Gastroesophageal sphincter (tissue), 4 donors: ENCODE data around the gene PRKAR2B. TPM values are rescaled to one million over a fixed set of nuclear protein-coding genes. Genes with fewer than 3 reads are reported as not detected.

Experiments
- ATAC-seq: fragments of 150-250 bp; one replicate; pipeline ENCODE4 v1.9.1; 2016; ENCODE audit warnings: mild to moderate bottlenecking, moderate library complexity
- H3K27ac ChIP-seq, 4 donors: fragments of 200-600 bp; sonication (generic) in 3 of 4; 1 replicate in 3 of 4; 2 replicates in 1 of 4; pipeline ENCODE4 v1.5.1; 2016 to 2019
- H3K27me3 ChIP-seq: fragments of 200-600 bp; sonication (generic); one replicate; pipeline ENCODE4 v1.5.1; 2019
- H3K36me3 ChIP-seq, 2 donors: fragments of 200-600 bp; sonication (generic); one replicate each; pipeline ENCODE4 v1.5.1; 2019; ENCODE audit warnings: control low read depth in 1 of 2
- H3K4me1 ChIP-seq, 3 donors: fragments of 200-600 bp; sonication (generic); 1 replicate in 2 of 3; 2 replicates in 1 of 3; pipeline ENCODE4 v1.5.1; 2016 to 2019; ENCODE audit warnings: control low read depth in 2 of 3
- H3K4me3 ChIP-seq, 2 donors: fragments of 200-600 bp; sonication (generic); one replicate each; pipeline ENCODE4 v1.5.1; 2019; ENCODE audit warnings: mild to moderate bottlenecking in 1 of 2, moderate library complexity in 1 of 2
- H3K9me3 ChIP-seq, 3 donors: fragments of 200-600 bp; sonication (generic); one replicate each; pipeline ENCODE4 v1.5.1; 2017 to 2019; ENCODE audit warnings: control low read depth in 2 of 3
- EP300 ChIP-seq: sonication (generic); formaldehyde crosslinking; IDR thresholded peaks from one replicate; pipeline ENCODE4 v1.6.1; 2017; ENCODE audit warnings: antibody characterized with exemption, mild to moderate bottlenecking
- POLR2A ChIP-seq, 2 donors: fragments of 450-650 bp; IDR thresholded peaks; one replicate each; pipeline ENCODE4 v1.6.1; 2017; ENCODE audit warnings: antibody characterized with exemption in 2 of 2, mild to moderate bottlenecking in 2 of 2, moderate library complexity in 1 of 2
- POLR2AphosphoS5 ChIP-seq: sonication (generic); formaldehyde crosslinking; IDR thresholded peaks from one replicate; pipeline ENCODE4 v1.6.1; 2017; ENCODE audit warnings: antibody characterized with exemption
- WGBS, 2 donors: methylation state at CpG; one replicate each; pipeline ENCODE4 v1.1.5; 2018; ENCODE audit warnings: low coverage in 1 of 2; 5-methylcytosine and 5-hydroxymethylcytosine counted together
- total RNA-seq, 4 donors: library from RNA; depleted of rRNA; stranded (reverse); fragments of >200 nt; gene quantifications; one replicate each; pipeline ENCODE4 v1.1.0, GENCODE V29; 2016
- TF ChIP-seq, protein P1 (sequence below), 4 experiments: fragments of 200-600 bp in 2 of 4; fragments of 450-650 bp in 2 of 4; sonication (generic) in 1 of 4; IDR thresholded peaks; one replicate each; pipeline ENCODE4 v1.5.1; 2017 to 2019; ENCODE audit warnings: antibody characterized with exemption in 4 of 4, mild to moderate bottlenecking in 2 of 4, moderate library complexity in 2 of 4

Gene PRKAR2B
- total RNA-seq, 4 donors from 2014 or later, result 83.5 to 160 (median 119) TPM

DNA sequence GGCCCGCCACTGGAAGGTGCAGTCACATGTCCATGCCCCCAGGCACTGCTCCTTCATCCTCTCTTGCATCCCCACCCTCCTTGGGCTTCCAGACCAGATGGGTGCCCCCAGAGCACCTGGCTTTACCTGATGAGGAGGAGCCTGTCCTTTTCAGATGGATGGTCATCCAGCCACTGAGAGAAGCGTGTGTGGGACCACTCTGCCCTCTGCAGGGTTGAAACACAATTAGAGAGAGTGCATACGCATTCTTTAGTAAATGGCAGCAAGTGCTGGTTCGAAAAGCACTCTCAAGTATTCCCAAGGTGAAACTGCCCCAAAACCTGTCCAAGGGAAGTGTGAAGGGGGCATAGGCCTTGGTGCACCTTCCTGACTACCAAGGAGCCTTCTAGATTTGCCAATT is 165.9 kb downstream of the PRKAR2B start:
- no peak overlapping the region for H3K27ac ChIP-seq
- H3K4me1 ChIP-seq, result peaks cover 8 to 35% (median 13%) of the 10 kb centered on the region in 3 donors
- ATAC-seq, result no peak
- no peak overlapping the region for H3K4me3 ChIP-seq
- H3K27me3 ChIP-seq, result no peaks in the 10 kb centered on the region
- no peak for TF ChIP-seq POLR2AphosphoS5
- TF ChIP-seq, protein P1, sequence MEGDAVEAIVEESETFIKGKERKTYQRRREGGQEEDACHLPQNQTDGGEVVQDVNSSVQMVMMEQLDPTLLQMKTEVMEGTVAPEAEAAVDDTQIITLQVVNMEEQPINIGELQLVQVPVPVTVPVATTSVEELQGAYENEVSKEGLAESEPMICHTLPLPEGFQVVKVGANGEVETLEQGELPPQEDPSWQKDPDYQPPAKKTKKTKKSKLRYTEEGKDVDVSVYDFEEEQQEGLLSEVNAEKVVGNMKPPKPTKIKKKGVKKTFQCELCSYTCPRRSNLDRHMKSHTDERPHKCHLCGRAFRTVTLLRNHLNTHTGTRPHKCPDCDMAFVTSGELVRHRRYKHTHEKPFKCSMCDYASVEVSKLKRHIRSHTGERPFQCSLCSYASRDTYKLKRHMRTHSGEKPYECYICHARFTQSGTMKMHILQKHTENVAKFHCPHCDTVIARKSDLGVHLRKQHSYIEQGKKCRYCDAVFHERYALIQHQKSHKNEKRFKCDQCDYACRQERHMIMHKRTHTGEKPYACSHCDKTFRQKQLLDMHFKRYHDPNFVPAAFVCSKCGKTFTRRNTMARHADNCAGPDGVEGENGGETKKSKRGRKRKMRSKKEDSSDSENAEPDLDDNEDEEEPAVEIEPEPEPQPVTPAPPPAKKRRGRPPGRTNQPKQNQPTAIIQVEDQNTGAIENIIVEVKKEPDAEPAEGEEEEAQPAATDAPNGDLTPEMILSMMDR (IDR thresholded peaks at IDR 0.05), result no peak
- TF ChIP-seq EP300, result no peak
- no peak for TF ChIP-seq POLR2A (IDR thresholded peaks at IDR 0.05)
- peaks cover 0 to 23% of the 10 kb centered on the region in 2 donors for H3K36me3 ChIP-seq
- WGBS, 2 donors, result 100% methylated on average over 2 of the region's 4 CpGs; no CpG with 5 or more reads in 1 of the 2 donors
- peaks cover 0 to 4% (median 0%) of the 10 kb centered on the region in 3 donors for H3K9me3 ChIP-seq

Other genes starting within 250 kb of the PRKAR2B start
- 1 to 10 TPM; 1.4 to 4.0 (median 2.5) TPM for gene PIK3CG, start 179.4 kb upstream of the PRKAR2B start, total RNA-seq
- 100 to 1,000 TPM in 3 of 4 donors, 10 to 100 TPM in 1; 57.1 to 126 (median 118) TPM for gene HBP1, start 124.3 kb downstream of the PRKAR2B start, total RNA-seq